Measurements from ENCODE around the gene ADAMTS16.

ADAMTS16 gene

GRCh38 chr5:5297432-5298067 lies 157.4 kb downstream of the ADAMTS16 start:
- DNase-seq: no peak
- in situ Hi-C loops (cut with HindIII; ENCODE audit: low pct_ligation_motif_present, low pct_unique_long_range_greater_than_20kb, low sequenced_read_pairs): no loop called here

GRCh38 chr5:5298068-5298633 lies 158.0 kb downstream of the ADAMTS16 start:
- in situ Hi-C loops (cut with HindIII; ENCODE audit: low pct_ligation_motif_present, low pct_unique_long_range_greater_than_20kb, low sequenced_read_pairs): no loop called here
- DNase-seq: no peak

DNA sequence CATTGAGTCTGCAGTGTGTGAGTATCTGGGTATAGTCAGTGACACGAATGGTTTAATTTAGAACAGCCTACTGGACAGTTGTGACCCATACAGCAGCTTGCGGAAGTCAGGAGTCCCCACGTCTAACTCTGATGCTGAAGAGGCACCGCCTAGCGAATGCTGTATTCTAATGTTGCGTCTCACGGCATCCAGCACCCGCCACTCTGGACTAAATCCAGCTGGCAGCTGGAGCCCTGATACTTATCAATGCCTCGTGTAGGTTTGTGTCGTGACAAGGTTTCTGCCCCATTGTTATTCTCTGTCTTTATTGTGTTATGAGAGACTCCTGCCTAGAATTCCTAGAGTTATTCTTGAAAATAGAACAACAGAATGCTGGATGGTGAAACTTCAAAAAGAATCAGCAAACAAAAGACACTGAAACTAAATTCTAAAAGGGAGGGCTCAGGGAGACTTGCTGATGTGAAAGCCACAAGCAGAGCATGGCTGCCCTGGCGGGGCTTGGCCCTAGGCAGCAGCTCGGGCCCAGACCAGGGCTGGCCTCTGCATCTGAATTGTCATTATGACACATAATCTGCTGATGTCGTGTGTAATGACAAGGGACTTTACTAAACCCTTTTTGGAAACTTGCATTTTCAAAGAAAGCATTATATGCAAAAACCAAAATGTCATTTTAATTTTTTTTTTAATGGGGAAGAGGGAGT lies 158.9 kb downstream of the ADAMTS16 start:
- in situ Hi-C loops (cut with HindIII; ENCODE audit: low pct_ligation_motif_present, low pct_unique_long_range_greater_than_20kb, low sequenced_read_pairs): no loop called here
- DNase-seq: no peak

DNA sequence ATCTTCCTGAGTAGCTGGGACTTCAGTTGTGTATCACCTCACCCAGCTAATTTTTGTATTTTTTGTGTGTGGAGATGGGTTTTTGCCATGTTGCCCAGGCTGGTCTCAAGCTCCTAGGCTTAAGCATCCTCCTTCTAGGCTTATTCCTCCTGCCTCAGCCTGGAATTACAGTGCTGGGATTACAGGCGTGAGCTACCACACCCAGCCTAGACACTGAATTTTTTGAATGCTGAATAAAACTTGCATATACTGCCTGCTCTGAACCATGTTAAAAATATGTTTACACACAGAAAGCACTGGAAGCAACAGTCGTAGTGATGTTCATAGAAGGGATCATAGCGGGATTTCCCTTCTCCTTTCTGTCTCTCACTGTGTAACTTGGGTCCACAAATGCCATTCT lies 161.0 kb downstream of the ADAMTS16 start:
- in situ Hi-C loops (cut with HindIII; ENCODE audit: low pct_ligation_motif_present, low pct_unique_long_range_greater_than_20kb, low sequenced_read_pairs): no loop called here
- no peak for DNase-seq

DNA sequence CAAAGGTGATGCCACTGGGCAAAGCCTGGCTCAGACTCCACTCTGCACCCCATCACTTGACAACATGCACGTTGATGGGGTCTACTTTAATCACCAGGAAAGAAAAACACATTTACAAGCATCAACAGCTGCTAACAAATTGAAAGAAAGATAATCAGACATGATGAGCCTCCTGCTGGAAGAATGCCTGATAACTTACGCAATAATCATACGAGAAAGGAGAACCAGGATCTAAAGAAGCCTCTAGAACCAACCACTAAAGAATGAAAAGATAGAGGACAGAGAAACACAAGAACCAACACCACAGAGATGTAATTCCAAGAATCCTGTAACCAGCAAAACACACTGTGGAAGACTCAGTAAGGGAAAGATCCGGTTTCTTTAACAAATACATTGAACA lies 162.1 kb downstream of the ADAMTS16 start:
- in situ Hi-C loops (cut with HindIII; ENCODE audit: low pct_ligation_motif_present, low pct_unique_long_range_greater_than_20kb, low sequenced_read_pairs): no loop called here

DNA sequence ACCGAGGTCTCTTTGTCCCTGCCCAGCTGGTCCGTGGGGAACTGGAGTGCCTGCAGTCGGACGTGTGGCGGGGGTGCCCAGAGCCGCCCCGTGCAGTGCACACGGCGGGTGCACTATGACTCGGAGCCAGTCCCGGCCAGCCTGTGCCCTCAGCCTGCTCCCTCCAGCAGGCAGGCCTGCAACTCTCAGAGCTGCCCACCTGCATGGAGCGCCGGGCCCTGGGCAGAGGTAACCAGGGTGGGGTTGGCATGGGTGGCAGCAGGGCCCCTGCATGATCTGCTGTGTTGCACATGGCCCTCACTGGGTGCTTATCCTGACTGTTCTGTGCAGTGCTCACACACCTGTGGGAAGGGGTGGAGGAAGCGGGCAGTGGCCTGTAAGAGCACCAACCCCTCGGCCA lies 163.1 kb downstream of the ADAMTS16 start:
- in situ Hi-C loops (cut with HindIII; ENCODE audit: low pct_ligation_motif_present, low pct_unique_long_range_greater_than_20kb, low sequenced_read_pairs): no loop called here
- no peak for DNase-seq

More for the DNA sequence above, 162.1 kb downstream of the ADAMTS16 start:
- DNase-seq: no peak

DNA sequence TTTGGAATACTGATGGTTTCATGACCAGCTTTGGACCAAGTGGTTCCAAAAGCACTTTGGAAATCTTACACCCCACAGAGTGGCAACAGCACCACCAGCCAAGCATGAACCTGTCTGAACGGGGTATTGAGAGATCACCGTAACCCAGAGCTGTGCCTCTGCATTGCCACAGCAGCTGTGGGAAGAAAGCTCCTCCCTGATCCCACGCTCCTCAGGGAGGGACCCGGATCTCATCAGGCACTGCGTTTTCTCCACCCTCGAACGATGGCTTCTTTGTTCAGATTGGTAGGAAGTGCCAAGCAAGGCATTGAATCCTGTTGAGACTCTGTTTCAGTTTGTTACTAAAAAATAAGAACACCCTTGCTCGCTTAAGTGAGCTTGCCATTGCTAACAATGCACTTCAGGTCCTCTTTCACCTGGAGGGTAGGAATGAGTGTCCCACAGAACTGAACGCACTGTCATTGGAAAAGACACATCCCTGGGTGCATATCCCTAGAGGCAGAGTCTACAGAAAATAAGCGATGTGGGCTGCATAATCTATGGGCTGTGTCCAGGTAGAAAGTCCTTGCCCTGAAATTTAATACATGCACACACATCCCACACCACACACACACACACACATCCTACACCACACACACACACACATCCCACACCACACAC lies 164.4 kb downstream of the ADAMTS16 start:
- in situ Hi-C loops (cut with HindIII; ENCODE audit: low pct_ligation_motif_present, low pct_unique_long_range_greater_than_20kb, low sequenced_read_pairs): no loop called here
- no peak for DNase-seq

DNA sequence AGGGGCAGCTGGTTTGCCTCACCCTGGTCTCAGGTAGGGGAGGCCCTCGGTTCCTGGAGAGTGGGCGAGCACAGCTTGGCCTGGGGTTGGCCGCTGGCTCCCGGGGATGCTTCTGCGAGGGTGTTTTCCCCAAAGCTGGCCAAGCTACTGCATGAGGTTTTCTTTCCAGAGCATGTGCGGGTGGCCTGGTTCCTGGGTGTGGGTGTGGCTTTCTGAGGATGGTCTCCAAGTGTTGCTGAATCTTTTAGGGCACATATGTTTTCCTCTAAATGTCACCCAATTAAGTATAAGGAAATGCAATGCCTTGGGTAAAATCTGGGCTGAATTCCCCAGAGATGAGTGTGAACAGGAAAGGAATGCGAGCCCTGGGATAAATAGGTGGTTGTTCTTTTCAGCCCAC lies 166.6 kb downstream of the ADAMTS16 start:
- no peak for DNase-seq
- in situ Hi-C loops (cut with HindIII; ENCODE audit: low pct_ligation_motif_present, low pct_unique_long_range_greater_than_20kb, low sequenced_read_pairs): no loop called here

- no peak for DNase-seq
- in situ Hi-C loops (cut with HindIII; ENCODE audit: low pct_ligation_motif_present, low pct_unique_long_range_greater_than_20kb, low sequenced_read_pairs): no loop called here
These were observed 168.2 kb downstream of the ADAMTS16 start for GRCh38 chr5:5308319-5308718.

DNA sequence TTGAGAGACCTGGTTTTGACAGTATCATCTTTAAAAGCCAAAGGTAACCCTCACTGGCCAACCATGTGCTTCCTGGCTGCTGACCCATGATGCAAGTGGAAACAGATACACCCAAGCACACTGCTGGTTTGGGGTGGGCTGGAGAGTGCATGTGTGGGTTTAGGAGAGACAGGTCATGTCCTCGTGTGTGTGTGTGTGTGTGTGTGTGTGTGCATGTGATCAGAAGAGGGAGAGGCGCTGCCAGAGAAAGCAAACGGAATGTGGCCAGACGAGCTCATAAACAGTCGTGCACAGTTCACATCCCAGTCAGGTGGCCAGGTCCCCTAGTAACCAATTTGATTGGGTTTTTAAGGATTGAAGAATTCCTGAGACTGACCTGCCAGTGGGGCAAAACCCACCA lies 169.5 kb downstream of the ADAMTS16 start:
- in situ Hi-C loops (cut with HindIII; ENCODE audit: low pct_ligation_motif_present, low pct_unique_long_range_greater_than_20kb, low sequenced_read_pairs): no loop called here
- no peak for DNase-seq

DNA sequence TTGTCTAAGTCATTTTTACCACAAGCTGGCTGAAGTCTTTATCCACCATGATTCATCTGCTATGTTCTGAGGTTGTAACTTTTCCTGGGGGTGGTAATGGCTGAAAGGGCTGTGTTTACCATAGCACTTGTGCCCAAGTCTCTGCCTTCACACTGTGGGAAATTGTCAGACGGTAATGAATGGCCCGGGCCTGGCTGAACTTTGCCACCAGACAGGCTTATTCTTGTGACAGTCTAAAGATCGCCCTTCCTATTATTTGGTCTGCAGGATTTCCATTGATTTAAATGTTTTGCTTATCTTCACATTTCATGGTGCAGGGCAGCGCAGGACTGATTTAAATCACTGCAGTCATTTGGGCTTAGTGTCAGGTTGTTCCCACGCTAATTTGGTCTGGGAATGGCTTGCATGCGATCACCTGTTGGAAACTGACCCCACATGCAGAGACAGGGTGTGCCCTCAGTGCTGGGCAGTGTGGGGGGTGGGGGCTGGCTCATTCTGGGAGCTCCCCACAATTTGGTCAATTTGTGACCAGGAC lies 173.0 kb downstream of the ADAMTS16 start:
- in situ Hi-C loops (cut with HindIII; ENCODE audit: low pct_ligation_motif_present, low pct_unique_long_range_greater_than_20kb, low sequenced_read_pairs): no loop called here
- DNase-seq: no peak

DNA sequence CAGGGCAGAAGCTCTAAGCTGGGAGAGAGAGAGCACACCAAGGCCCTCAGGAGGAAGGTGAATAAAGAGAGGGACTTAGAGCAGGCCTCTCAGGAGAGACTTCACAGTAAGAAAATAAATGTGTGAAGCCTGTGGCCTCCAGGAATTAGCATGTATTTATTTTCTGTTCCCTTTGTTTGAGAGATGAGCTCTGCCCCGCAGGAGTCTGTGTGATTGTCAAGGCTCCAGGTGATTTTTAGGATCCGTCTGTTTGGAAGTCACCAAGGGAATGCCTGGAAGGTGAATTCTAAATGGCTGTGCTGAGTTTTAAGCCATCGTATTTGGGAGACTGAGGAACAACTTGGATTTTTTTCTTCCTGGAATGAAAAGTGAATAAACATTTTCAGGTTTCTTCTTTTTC lies 174.0 kb downstream of the ADAMTS16 start:
- no peak for DNase-seq
- in situ Hi-C loops (cut with HindIII; ENCODE audit: low pct_ligation_motif_present, low pct_unique_long_range_greater_than_20kb, low sequenced_read_pairs): no loop called here

DNA sequence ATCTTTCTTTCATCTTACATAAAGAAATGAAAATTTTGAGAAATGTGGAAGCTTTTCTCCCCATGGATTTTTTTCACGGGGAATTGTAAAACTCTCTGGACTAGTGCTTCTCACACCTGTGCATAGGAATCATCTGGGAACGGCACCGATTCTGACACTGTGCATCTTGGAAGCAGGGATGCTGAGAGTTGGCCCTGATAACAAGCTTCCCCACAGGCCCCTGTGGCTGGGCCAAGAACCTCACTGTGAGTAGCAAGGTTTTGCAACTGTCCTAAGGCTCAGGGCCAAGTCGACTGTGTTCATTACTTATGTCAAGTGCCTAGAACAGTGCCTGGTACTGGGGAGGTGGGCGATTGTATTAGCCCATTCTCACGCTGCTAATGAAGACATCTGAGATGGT lies 174.5 kb downstream of the ADAMTS16 start:
- no peak for DNase-seq
- in situ Hi-C loops (cut with HindIII; ENCODE audit: low pct_ligation_motif_present, low pct_unique_long_range_greater_than_20kb, low sequenced_read_pairs): no loop called here

- in situ Hi-C loops (cut with HindIII; ENCODE audit: low pct_ligation_motif_present, low pct_unique_long_range_greater_than_20kb, low sequenced_read_pairs): no loop called here
- no peak for DNase-seq
These were observed 175.2 kb downstream of the ADAMTS16 start for GRCh38 chr5:5315068-5315980.

DNA sequence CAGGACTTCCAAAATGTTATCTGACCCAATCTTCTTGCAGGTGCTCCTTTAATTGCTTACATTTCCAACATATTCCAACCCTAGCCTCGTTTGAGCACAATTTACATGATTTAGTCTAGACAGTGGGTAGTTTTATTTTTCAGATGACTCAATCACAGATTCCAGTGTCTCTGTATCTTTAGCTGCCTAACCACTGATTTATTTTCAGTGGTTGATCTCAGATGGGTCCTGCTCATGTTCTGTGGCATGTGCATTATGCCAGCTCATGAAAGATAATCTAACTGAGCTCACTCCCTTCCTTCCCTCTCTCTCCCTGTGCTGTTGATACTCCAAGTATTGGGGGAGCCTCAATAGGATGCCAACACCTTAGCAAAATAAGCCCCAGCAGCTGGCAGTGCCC lies 176.2 kb downstream of the ADAMTS16 start:
- in situ Hi-C loops (cut with HindIII; ENCODE audit: low pct_ligation_motif_present, low pct_unique_long_range_greater_than_20kb, low sequenced_read_pairs): no loop called here
- DNase-seq: no peak

DNA sequence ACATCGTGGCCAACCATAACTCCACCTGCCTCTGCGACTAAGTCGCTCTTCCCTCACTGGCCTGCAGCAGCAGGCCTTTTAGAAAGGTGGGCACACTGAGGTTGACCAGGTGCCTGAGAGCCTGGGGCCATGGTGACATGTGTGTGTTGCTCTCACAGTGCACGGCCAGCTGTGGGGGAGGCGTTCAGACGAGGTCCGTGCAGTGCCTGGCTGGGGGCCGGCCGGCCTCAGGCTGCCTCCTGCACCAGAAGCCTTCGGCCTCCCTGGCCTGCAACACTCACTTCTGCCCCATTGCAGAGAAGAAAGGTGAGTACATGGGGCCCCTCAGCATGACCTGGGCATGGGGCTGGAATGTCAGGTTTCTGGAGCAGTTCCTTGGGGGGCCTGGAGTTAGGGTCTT lies 177.8 kb downstream of the ADAMTS16 start:
- in situ Hi-C loops (cut with HindIII; ENCODE audit: low pct_ligation_motif_present, low pct_unique_long_range_greater_than_20kb, low sequenced_read_pairs): no loop called here
- DNase-seq: no peak

DNA sequence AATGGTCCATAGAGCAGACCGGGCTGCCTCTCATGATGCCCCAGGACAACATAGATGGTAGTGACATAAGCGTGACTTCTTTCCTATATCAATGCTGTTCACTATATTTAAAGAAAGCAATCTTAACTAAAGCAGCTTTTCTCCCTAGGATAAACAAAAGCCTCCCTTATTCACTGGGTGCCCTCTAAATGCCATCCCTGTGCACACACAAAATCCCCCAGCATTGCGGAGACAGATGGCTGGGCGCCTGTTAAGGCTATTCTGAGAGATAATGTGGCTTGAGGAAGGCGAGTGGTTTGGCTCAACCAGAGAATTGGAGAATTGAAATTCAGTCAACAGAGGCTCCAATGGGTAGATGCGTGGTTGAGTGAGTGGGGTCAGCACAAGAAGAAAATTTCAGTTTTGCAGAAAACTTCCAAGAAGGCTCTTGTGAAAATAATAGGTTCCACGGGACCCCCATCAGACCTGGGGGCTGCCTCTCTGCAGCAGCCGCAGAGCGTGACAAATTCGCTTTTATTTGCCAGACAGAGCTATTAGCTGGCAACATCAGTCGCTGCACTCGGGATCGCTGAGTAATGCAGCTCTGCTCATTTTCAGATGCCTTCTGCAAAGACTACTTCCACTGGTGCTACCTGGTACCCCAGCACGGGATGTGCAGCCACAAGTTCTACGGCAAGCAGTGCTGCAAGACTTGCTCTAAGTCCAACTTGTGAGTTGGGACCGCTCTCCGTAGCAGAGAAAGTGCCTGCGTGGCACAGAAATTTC lies 178.5 kb downstream of the ADAMTS16 start:
- DNase-seq: no peak
- in situ Hi-C loops (cut with HindIII; ENCODE audit: low pct_ligation_motif_present, low pct_unique_long_range_greater_than_20kb, low sequenced_read_pairs): no loop called here

Data from ACHN (cell line).